Lower leg skin (tissue), 4 donors: ENCODE measurements around the gene THSD4. TPM values are rescaled to one million over a fixed set of nuclear protein-coding genes. Genes with fewer than 3 reads are reported as not detected.

ENCODE experiments used
- DNase-seq, 2 donors: peaks; one replicate each; pipeline ENCODE4 v3.0.0-alpha.2; 2019; ENCODE audit warnings: low spot score in 2 of 2
- H3K4me3 ChIP-seq: fragments of 200-600 bp; sonication (generic); 2 replicates; pipeline ENCODE4 v1.5.1; 2017; ENCODE audit warnings: mild to moderate bottlenecking, low read depth; ENCODE audit not compliant: poor library complexity, severe bottlenecking
- CTCF ChIP-seq, 3 donors: fragments of 450-650 bp; IDR thresholded peaks; one replicate each; pipeline ENCODE4 v1.5.1; 2016; ENCODE audit warnings: antibody characterized with exemption in 3 of 3, mild to moderate bottlenecking in 3 of 3, moderate library complexity in 2 of 3
- POLR2A ChIP-seq, 2 donors: fragments of 450-650 bp; IDR thresholded peaks; one replicate each; pipeline ENCODE4 v1.6.1; 2016 to 2017; ENCODE audit warnings: antibody characterized with exemption in 2 of 2, mild to moderate bottlenecking in 1 of 2, moderate library complexity in 1 of 2
- WGBS, 2 donors: methylation state at CpG; one replicate each; pipeline ENCODE4 v1.1.5; 2018; 5-methylcytosine and 5-hydroxymethylcytosine counted together
- intact Hi-C: fragments of 100-400 bp; cut with DNase I; formaldehyde crosslinking; loops from one replicate; pipeline ENCODE4 v1.15.0; 2023; ENCODE audit warnings: low total_unique reads
- total RNA-seq, 4 donors: library from RNA; depleted of rRNA; stranded (reverse); fragments of >200 nt; gene quantifications; one replicate each; pipeline ENCODE4 v1.1.0, GENCODE V29; 2016

Gene THSD4
- total RNA-seq, 4 donors from 2014 or later = 9.3 to 39.2 (median 32.8) TPM

GRCh38 chr15:71232411-71232810 is 117.1 kb downstream of the THSD4 start:
- WGBS, 2 donors = 89 to 90% methylated on average over 5 of the region's 5 CpGs
- intact Hi-C loops = no loop called here
- H3K4me3 ChIP-seq = no peak overlapping the region
- no peak for DNase-seq
- TF ChIP-seq POLR2A (IDR thresholded peaks at IDR 0.05) (no peak), CTCF (IDR thresholded peaks at IDR 0.05) (no peak)

- no peak overlapping the region for H3K4me3 ChIP-seq
- DNase-seq = peak in 1 of 2 donors; percentile 26
- whole genome bisulfite sequencing, 2 donors = 59 to 68% methylated on average over 11 of the region's 11 CpGs
- intact Hi-C loops = no loop called here
- TF ChIP-seq POLR2A (IDR thresholded peaks at IDR 0.05) (no peak), CTCF (IDR thresholded peaks at IDR 0.05) (no peak)
These were observed 122.4 kb downstream of the THSD4 start for GRCh38 chr15:71237456-71238188.

GRCh38 chr15:71238926-71239325 is 123.7 kb downstream of the THSD4 start:
- intact Hi-C loops = no loop called here
- no peak for TF ChIP-seq POLR2A (IDR thresholded peaks at IDR 0.05)
- TF ChIP-seq CTCF (IDR thresholded peaks at IDR 0.05) = no peak
- no peak for DNase-seq
- WGBS, 2 donors = 83 to 87% methylated on average over 1 of the region's 1 CpG
- H3K4me3 ChIP-seq = no peak overlapping the region

- no peak for DNase-seq
- TF ChIP-seq POLR2A (IDR thresholded peaks at IDR 0.05) (no peak), CTCF (IDR thresholded peaks at IDR 0.05) (no peak)
- no peak overlapping the region for H3K4me3 ChIP-seq
- WGBS, 2 donors = 87 to 90% methylated on average over 10 of the region's 10 CpGs
- intact Hi-C loops = no loop called here
These were observed 124.5 kb downstream of the THSD4 start for GRCh38 chr15:71239592-71240364.

- no peak overlapping the region for H3K4me3 ChIP-seq
- DNase-seq = no peak
- 92 to 99% methylated on average over 6 of the region's 6 CpGs for WGBS, 2 donors
- no peak for TF ChIP-seq POLR2A (IDR thresholded peaks at IDR 0.05)
- no peak for TF ChIP-seq CTCF (IDR thresholded peaks at IDR 0.05)
- intact Hi-C loops = no loop called here
These were observed 127.0 kb downstream of the THSD4 start for GRCh38 chr15:71242292-71242691.
